Measurements from ENCODE around the gene CLCN1. TPM values are rescaled to one million over a fixed set of nuclear protein-coding genes. Genes with fewer than 3 reads are reported as not detected.

Gene CLCN1
- total and polyA plus RNA-seq, 10 donors = 0.06 to 0.54 (median 0.08) TPM; not detected in 3

- peak in 2 of 3 donors; percentile 21 to 46 for TF ChIP-seq POLR2AphosphoS5 (IDR thresholded peaks at IDR 0.05)
- TF ChIP-seq CTCF (IDR thresholded peaks at IDR 0.05 in 8 of 11, conservative IDR thresholded peaks at IDR 0.05 in 3 of 11) = peak in 4 of 11 experiments; percentile 12 to 26 (median 20)
- no peak for TF ChIP-seq POLR2A (IDR thresholded peaks at IDR 0.05)
- peaks cover 4 to 59% (median 37%) of the 10 kb centered on the region in 6 donors for H3K4me1 ChIP-seq
- H3K27me3 ChIP-seq (replicated peaks in 1 of 7) = no peaks in the 10 kb centered on the region
- peaks cover 0 to 35% (median 24%) of the 10 kb centered on the region in 6 donors for H3K36me3 ChIP-seq
- H3K9me3 ChIP-seq = no peaks in the 10 kb centered on the region
- 31 to 51% (median 37%) methylated on average over 16 to 21 of the region's 21 CpGs for WGBS, 5 donors
- DNase-seq = no peak
- H3K4me3 ChIP-seq = peak overlapping the region in 1 of 8 donors; percentile 3
- peak overlapping the region in 2 of 8 donors; percentile 17 to 21 for H3K27ac ChIP-seq
- intact Hi-C loops (cut with DNase I; ENCODE audit: low total_unique reads) = no loop called here
These were observed 79.6 kb downstream of the CLCN1 start for GRCh38 chr7:143395187-143396149.

- Histone ChIP-seq H3K4me1 (peaks cover 4 to 52% (median 31%) of the 10 kb centered on the region in 6 donors), H3K36me3 (peaks cover 0 to 28% (median 17%) of the 10 kb centered on the region in 6 donors), H3K27me3 (replicated peaks in 1 of 7) (no peaks in the 10 kb centered on the region), H3K27ac (peak overlapping the region in 1 of 8 donors; percentile 21), H3K4me3 (no peak overlapping the region), H3K9me3 (no peaks in the 10 kb centered on the region)
- no peak for TF ChIP-seq CTCF (IDR thresholded peaks at IDR 0.05 in 8 of 11, conservative IDR thresholded peaks at IDR 0.05 in 3 of 11)
- TF ChIP-seq POLR2A (IDR thresholded peaks at IDR 0.05) = no peak
- TF ChIP-seq POLR2AphosphoS5 (IDR thresholded peaks at IDR 0.05) = no peak
- WGBS, 5 donors = 67 to 86% (median 82%) methylated on average over 4 to 7 of the region's 7 CpGs
- intact Hi-C loops (cut with DNase I; ENCODE audit: low total_unique reads) = no loop called here
- no peak for DNase-seq
These were observed 80.3 kb downstream of the CLCN1 start for GRCh38 chr7:143396182-143396581.

GRCh38 chr7:143396625-143397556, 81.0 kb downstream of the CLCN1 start:
- Histone ChIP-seq H3K4me3 (no peak overlapping the region), H3K27ac (no peak overlapping the region), H3K36me3 (peaks cover 0 to 21% (median 10%) of the 10 kb centered on the region in 6 donors), H3K9me3 (no peaks in the 10 kb centered on the region), H3K27me3 (replicated peaks in 1 of 7) (no peaks in the 10 kb centered on the region), H3K4me1 (peaks cover under 1 to 45% (median 24%) of the 10 kb centered on the region in 6 donors)
- 90 to 92% (median 91%) methylated on average over 15 to 28 of the region's 28 CpGs for WGBS, 5 donors
- no peak for DNase-seq
- TF ChIP-seq POLR2AphosphoS5 (IDR thresholded peaks at IDR 0.05) (peak in 1 of 3 donors; percentile 53), CTCF (IDR thresholded peaks at IDR 0.05 in 8 of 11, conservative IDR thresholded peaks at IDR 0.05 in 3 of 11) (no peak)
- intact Hi-C loops (cut with DNase I; ENCODE audit: low total_unique reads) = no loop called here
